Measurements from ENCODE around the gene MMP12. TPM values are rescaled to one million over a fixed set of nuclear protein-coding genes. Genes with fewer than 3 reads are reported as not detected.

Gene MMP12
- total RNA-seq (not detected), polyA plus RNA-seq (not detected)

GRCh38 chr11:102874852-102875251 is at the start of gene MMP12:
MMP12 (minus strand) TSS chr11:102874982; CDS start chr11:102874937, 45 bp downstream.
- Histone ChIP-seq H3K9me3 (ENCODE audit: control insufficient read depth in 4 of 4, low read length in 3 of 4) (no peaks in the 10 kb centered on the region), H3K9ac (ENCODE audit: low read depth in 1 of 2, low read length in 2 of 2) (no peak within 1 kb of the TSS), H3K27ac (ENCODE audit: low read depth in 1 of 2, low read length in 2 of 2) (no peak within 1 kb of the TSS), H3K27me3 (ENCODE audit: control insufficient read depth in 4 of 4, insufficient read depth in 4 of 4, low read length in 3 of 4) (no peaks in the 10 kb centered on the region), H3K36me3 (ENCODE audit: control insufficient read depth in 4 of 4, insufficient read depth in 3 of 4, low read depth in 1 of 4, low read length in 3 of 4) (no peaks in the 10 kb centered on the region), H3K4me1 (ENCODE audit: control insufficient read depth in 4 of 4, insufficient read depth in 4 of 4, low read length in 3 of 4) (no peaks in the 10 kb centered on the region), H3K4me3 (ENCODE audit: low read depth in 1 of 3, low read length in 3 of 3) (no peak within 1 kb of the TSS)
- 59% methylated on average over 4 of the region's 4 CpGs for WGBS
- TF ChIP-seq ATF3 (IDR thresholded peaks at IDR 0.05) (no peak), EGR1 (IDR thresholded peaks at IDR 0.05; ENCODE audit: low read depth in 2 of 2) (no peak), REST (IDR thresholded peaks at IDR 0.05) (no peak), FOXA2 (IDR thresholded peaks at IDR 0.05) (no peak), CTCF (IDR thresholded peaks at IDR 0.05; ENCODE audit: low read depth, low read length, missing input control) (no peak), ZBTB33 (IDR thresholded peaks at IDR 0.05) (no peak), FOXA1 (IDR thresholded peaks at IDR 0.05) (no peak), RAD21 (IDR thresholded peaks at IDR 0.05) (no peak), TAF1 (conservative IDR thresholded peaks at IDR 0.05) (no peak), GABPA (IDR thresholded peaks at IDR 0.05 in 1 of 2, conservative IDR thresholded peaks at IDR 0.05 in 1 of 2) (no peak), SP1 (IDR thresholded peaks at IDR 0.05) (no peak)
- no peak for DNase-seq (ENCODE audit: low spot score)

GRCh38 chr11:102921587-102922220 is 46.9 kb upstream of the MMP12 start:
- DNase-seq (ENCODE audit: low spot score), result no peak
- Histone ChIP-seq H3K4me1 (ENCODE audit: control insufficient read depth in 4 of 4, insufficient read depth in 4 of 4, low read length in 3 of 4) (no peaks in the 10 kb centered on the region), H3K27me3 (ENCODE audit: control insufficient read depth in 4 of 4, insufficient read depth in 4 of 4, low read length in 3 of 4) (no peaks in the 10 kb centered on the region), H3K9me3 (ENCODE audit: control insufficient read depth in 4 of 4, low read length in 3 of 4) (no peaks in the 10 kb centered on the region), H3K36me3 (ENCODE audit: control insufficient read depth in 4 of 4, insufficient read depth in 3 of 4, low read depth in 1 of 4, low read length in 3 of 4) (no peaks in the 10 kb centered on the region), H3K4me3 (ENCODE audit: low read depth in 1 of 3, low read length in 3 of 3) (no peak overlapping the region), H3K9ac (ENCODE audit: low read depth in 1 of 2, low read length in 2 of 2) (no peak overlapping the region), H3K27ac (ENCODE audit: low read depth in 1 of 2, low read length in 2 of 2) (no peak overlapping the region)
- TF ChIP-seq YY1 (IDR thresholded peaks at IDR 0.05), result peak; percentile 16
- no peak for TF ChIP-seq EGR1 (IDR thresholded peaks at IDR 0.05; ENCODE audit: low read depth in 2 of 2)
- no peak for TF ChIP-seq FOXA2 (IDR thresholded peaks at IDR 0.05)
- peak; percentile 27 for TF ChIP-seq MAX (IDR thresholded peaks at IDR 0.05)
- TF ChIP-seq RXRA (IDR thresholded peaks at IDR 0.05), result peak in 1 of 2 donors; percentile 66
- TF ChIP-seq HNF4A (conservative IDR thresholded peaks at IDR 0.05), result peak in 1 of 2 donors; percentile 21
- no peak for TF ChIP-seq GABPA (IDR thresholded peaks at IDR 0.05 in 1 of 2, conservative IDR thresholded peaks at IDR 0.05 in 1 of 2)
- WGBS, result 52% methylated on average over 3 of the region's 3 CpGs
